SK-N-SH treated with all-trans-retinoic acid at 6 μM for 48 hours (cell line): Measurements from ENCODE around the gene PRR12.

Experiments
- ARNTL ChIP-seq: fragments of 450-650 bp; formaldehyde crosslinking; IDR thresholded peaks from 2 replicates; pipeline ENCODE4 v1.5.0; 2020; ENCODE audit warnings: low read depth, mild to moderate bottlenecking, moderate library complexity, borderline replicate concordance
- TCF4 ChIP-seq: fragments of 250-450 bp; sonication (Bioruptor Pico); IDR thresholded peaks from 2 replicates; pipeline ENCODE4 v1.8.0; 2021; ENCODE audit warnings: mild to moderate bottlenecking, moderate library complexity, borderline replicate concordance
- ZNF8 ChIP-seq: fragments of 450-650 bp; formaldehyde crosslinking; IDR thresholded peaks from 2 replicates; pipeline ENCODE4 v1.5.0; 2020; ENCODE audit warnings: mild to moderate bottlenecking, moderate library complexity

DNA sequence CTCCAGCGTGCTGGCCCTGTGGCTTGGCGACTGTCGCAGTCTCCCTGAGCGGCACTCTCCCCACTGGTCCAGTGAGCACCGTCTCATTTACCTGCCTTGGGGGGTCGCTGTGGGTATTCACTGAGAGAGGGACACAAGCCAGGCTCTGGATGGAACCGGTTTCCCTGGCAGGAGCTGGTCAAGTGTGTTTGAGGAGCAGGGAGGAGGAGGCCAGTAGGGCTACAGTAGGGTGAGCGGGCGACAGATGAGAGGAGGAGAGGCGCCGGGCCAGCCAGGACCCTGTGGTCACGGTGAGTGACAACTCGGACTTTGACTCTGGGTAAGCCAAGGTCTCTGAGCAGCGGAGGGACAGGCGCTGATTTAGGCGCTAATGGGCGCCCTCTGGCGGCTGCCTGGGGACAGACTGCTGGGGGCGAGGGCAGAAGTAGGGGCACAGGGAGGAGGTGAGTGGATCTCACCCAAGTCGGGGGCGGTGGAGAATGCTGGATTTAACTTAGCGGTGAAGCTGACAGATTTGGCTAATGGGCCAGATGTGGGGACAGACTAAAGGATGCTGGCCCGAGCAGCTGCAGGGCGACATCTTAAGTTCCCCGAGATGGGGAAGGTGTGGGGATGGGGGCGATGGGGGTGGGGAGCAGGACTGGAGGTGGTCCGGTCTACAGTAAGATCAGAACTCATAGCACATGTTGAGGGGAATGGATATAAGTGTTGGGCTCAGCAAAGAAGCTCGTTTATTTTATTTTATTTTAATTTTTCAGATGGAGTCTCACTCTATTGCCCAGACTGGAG lies 81.3 kb downstream of the PRR12 start:
- no peak for TF ChIP-seq ZNF8 (CRISPR knock-in tag)
- no peak for TF ChIP-seq TCF4 (CRISPR knock-in tag)
- no peak for TF ChIP-seq ARNTL
